ENCODE results near the gene FERMT3.

Gene FERMT3

GRCh38 chr11:64249563-64250414 lies 43.3 kb downstream of the FERMT3 start:
- DNase-seq (ENCODE audit: low read depth in 2 of 2) = no peak

DNA sequence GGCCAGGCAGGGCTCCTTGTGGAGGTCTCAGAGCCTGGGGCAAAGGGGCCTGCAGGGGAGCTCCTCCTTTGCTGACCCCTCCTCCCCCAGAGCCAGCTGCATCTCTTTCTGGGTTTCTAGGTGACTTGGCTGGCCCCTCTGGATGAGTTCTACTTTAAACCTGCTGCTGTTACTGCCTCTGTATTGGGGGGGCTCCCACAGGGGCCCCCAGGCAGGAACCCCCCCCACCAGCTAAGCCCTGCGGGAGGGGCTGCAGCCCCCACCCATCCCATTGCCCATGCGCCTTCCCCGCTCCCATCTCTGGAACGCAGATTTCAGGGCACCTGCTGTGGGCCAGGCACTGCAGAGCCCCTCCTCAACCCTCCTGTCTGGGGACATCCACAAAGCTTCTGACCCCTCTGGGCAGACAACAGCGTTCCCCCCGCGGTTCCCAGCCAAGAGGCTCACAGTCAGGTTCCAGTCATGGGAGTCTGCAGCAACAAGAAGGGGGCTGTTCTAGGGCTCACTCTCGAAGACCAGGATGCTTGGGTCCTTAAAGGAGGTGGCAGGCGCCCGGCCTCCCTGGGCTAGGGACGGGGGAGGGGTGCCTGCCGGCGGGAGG lies 44.0 kb downstream of the FERMT3 start:
- no peak for DNase-seq (ENCODE audit: low read depth in 2 of 2)

DNA sequence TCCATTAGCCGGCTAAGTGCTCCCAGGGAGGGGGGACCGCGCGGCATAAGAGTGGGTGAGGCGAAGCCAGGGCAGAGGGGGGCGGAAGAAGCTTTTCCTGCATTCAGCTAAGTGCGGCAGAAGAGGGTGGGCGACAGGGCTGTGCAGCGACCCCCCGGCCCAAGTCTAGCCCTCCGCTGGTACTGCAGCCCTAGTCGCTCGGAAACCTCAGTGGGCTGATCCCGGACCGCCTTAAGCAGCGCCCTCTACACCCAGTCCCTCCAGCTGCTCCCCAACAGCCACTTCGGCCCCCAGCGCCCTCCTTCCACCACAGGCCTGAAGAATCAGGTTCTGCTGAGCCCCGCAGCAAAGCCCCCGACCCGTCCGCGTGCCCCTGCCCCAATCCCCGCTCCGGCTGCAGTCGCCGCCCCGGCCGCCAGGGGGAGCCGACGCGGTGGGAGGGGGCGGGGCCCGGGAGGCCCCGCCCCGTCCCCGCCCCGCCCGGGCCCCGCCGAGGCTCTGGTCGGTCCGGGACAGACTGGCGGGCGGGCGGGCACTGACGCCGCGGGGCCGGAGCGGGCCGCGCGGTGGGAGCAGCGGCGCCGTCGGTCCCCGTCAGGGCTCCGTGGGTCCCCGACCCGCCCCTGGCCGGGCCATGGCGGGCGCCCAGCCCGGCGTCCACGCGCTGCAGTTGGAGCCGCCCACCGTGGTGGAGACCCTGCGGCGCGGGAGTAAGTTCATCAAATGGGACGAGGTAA lies 44.7 kb downstream of the FERMT3 start, which contains the start of gene PLCB3:
Gene PLCB3 (plus strand): TSS at position 515 of the 737 bp plus-strand sequence. CDS start 120 bp downstream, at position 635.
- no peak for DNase-seq (ENCODE audit: low read depth in 2 of 2)

- no peak for DNase-seq (ENCODE audit: low read depth in 2 of 2)
These were observed 45.2 kb downstream of the FERMT3 start for GRCh38 chr11:64251753-64252002.

GRCh38 chr11:64252003-64252872 lies 45.7 kb downstream of the FERMT3 start:
- DNase-seq (ENCODE audit: low read depth in 2 of 2) = no peak

GRCh38 chr11:64253043-64253442 lies 46.5 kb downstream of the FERMT3 start:
- no peak for DNase-seq (ENCODE audit: low read depth in 2 of 2)

DNA sequence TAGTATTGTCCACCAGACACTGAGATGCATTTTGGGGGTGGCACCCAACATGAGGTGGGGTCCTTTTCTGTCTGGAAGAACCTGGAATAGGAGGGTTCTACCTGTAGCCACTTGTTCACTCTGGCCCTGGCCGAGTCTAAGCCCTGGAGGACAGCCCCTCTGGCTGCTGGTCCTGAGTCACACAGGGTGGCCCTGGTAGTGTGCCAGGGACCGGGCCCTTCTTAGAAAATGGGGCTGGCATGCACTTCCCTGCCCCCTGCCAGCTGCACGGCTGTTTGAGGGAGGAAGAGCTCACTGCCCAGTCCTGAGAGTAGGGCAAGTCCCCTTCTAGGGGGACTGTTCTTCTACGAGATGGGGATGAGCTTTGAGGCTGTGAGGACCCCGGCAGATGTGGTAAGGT lies 47.0 kb downstream of the FERMT3 start:
- DNase-seq (ENCODE audit: low read depth in 2 of 2) = no peak

GRCh38 chr11:64254326-64254725 lies 47.8 kb downstream of the FERMT3 start:
- no peak for DNase-seq (ENCODE audit: low read depth in 2 of 2)

DNA sequence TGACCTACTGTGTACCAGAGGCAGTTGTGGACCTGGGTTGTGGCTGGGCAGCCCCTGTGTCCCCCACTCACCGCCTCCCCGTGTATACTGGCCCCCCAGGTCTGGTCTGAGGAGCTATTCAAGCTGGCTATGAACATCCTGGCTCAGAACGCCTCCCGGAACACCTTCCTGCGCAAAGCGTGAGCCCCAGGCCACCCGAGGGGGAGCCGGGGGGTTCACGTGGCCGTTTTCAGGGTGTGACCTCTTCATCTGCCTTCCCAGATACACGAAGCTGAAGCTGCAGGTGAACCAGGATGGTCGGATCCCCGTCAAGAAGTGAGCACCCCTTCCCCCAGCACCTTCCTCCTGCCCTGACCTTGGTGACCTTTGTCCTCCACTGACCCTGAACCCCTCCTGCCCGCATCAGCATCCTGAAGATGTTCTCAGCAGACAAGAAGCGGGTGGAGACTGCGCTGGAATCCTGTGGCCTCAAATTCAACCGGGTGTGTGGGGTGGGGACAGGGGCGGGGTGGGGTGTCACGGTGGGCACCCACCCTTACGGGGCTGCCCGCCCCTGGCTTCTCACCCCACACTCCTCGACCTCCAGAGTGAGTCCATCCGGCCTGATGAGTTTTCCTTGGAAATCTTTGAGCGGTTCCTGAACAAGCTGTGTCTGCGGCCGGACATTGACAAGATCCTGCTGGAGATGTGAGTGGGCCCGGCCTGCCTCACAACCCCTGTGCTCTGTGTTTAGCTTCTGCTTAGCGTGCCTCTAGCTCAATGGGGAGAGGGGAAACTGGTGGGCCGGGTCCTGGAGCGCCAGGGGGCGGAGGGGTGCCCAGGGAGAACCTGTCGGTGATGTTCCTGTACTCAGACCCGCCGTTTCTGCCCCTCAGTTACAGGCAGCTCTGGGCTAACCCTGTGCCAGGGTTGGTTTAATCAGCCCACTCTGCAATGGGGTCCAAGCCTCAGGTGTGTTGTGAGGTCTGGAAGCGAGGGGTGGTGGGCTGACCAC lies 48.9 kb downstream of the FERMT3 start:
- no peak for DNase-seq (ENCODE audit: low read depth in 2 of 2)

GRCh38 chr11:64256300-64256699 lies 49.8 kb downstream of the FERMT3 start:
- DNase-seq (ENCODE audit: low read depth in 2 of 2) = no peak

- DNase-seq (ENCODE audit: low read depth in 2 of 2) = no peak
These were observed 51.8 kb downstream of the FERMT3 start for GRCh38 chr11:64258356-64258755.

DNA sequence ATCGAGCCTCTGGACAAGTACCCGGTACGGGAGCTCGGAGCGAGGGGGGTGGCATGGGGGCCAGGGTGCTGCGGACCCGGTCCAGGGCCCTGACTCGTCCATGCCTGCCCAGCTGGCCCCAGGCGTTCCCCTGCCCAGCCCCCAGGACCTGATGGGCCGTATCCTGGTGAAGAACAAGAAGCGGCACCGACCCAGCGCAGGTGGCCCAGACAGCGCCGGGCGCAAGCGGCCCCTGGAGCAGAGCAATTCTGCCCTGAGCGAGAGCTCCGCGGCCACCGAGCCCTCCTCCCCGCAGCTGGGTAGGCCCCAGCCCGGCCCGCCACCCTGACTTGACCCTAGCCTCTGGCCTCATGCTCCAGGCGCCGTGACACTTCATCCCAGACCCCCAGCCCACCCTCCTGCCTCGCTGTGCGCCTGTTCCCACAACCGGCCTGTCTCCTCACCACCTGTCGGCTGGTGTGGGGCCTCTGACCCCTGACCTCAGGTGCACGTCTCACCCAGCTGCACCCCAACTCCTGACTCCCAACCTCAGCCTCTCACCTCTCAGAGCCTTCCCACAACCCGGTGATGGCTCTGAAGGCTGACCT lies 52.5 kb downstream of the FERMT3 start:
- no peak for DNase-seq (ENCODE audit: low read depth in 2 of 2)

DNA sequence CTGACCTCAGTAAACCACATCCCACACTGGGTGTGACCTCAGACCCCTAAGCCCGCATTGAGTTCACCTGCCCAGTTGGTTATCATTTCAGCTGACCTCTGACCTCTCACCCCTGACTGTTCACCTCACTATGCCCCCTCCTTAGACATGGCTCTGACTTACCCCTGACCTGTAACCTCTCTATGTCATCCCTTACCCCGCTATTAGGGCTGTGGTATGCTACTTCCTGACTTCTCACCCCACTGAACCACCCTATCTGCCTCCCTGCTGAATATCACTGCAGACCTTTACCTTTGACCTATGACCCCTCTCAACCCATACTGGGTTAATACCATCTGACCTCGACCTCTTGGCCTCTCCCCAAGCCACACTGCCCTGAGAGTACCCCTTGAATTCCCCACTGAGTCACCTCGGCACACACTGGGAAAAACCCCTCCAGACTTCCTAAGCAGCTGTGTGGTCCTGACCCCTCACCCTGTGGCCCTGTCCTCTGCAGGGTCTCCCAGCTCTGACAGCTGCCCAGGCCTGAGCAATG lies 53.1 kb downstream of the FERMT3 start:
- DNase-seq (ENCODE audit: low read depth in 2 of 2) = no peak

DNA sequence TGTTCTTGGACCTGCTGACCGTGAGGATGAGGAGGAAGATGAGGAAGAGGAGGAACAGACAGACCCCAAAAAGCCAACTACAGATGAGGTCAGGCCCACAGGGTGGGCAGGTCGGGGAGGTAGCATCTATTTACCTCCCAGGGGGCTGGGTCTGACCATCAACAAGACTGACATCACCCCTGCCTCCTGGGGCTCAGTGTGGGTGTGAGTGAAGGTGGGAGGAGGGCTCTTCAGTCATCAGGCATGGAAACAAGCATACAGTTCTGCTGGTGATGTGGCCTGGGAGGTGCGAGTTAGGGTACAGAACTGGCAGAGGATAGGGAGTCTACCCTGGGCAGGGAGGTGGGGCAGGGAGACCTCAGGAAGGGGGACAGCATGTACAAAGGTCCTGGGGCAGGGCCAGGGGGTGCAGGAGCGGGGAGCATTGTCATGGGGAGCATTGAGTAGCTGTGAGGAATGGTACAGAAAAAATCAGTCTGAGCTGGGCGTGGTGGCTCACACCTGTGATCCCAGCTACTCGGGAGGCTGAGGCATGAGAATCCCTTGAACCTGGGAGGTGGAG lies 53.7 kb downstream of the FERMT3 start:
- DNase-seq (ENCODE audit: low read depth in 2 of 2) = no peak

DNA sequence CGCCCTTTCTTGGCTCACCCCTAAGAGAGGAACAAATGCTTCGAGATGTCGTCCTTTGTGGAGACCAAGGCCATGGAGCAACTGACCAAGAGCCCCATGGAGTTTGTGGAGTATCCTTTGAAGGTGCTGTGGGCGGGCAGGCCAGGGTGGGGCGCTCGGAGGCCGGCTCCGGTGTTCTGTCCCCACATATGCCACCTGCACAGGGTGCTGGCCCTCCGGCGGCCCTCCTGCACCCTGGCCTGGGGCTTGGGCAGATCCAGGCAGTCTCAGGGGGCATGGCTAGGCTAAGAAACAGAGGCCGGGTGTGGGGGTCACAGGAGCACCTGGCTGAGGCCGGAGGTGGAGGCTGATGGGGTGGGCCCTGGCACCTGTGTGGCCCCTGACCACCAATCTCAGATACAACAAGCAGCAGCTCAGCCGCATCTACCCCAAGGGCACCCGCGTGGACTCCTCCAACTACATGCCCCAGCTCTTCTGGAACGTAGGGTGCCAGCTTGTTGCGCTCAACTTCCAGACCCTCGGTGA lies 55.1 kb downstream of the FERMT3 start:
- no peak for DNase-seq (ENCODE audit: low read depth in 2 of 2)

- no peak for DNase-seq (ENCODE audit: low read depth in 2 of 2)
These were observed 55.9 kb downstream of the FERMT3 start for GRCh38 chr11:64262271-64263002.

DNA sequence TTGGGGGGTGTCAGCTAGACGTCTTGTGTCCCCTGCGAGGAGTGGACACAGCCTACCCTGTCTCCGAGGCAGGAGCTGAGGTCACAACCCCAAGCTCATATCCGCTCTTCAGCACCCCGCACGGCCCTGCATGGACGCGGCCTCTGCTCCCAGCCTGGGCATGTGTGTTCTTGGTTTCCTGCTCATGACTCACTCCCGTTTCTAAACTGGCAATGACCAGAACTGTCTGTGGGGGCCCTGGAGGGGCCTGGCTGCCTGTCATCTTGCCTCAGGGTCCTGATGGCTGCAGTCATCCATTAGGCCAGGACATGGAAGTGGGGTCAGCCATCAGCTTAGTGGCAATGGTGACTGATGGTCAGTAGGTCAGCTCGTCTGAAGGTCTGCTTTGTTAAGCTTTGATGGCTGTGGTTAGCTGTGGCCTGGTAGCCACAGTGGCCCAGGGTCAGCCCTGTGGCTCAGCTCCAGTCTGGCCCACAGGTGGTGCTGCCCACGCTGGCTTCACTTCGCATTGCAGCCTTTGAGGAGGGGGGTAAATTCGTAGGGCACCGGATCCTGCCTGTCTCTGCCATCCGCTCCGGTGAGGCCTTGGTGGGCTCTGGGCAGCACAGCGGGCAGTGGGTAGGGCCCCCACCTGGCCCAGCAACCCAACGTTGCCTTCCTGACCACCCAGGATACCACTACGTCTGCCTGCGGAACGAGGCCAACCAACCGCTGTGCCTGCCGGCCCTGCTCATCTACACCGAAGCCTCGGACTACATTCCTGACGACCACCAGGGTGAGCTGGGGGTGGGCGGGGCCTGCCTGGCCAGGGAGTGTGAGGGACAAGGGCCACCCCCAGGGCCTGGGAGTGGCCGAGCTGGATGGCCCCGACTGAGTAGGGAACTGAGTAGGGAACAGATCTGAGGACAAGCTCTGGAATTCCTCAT lies 56.8 kb downstream of the FERMT3 start:
- no peak for DNase-seq (ENCODE audit: low read depth in 2 of 2)

- no peak for DNase-seq (ENCODE audit: low read depth in 2 of 2)
These were observed 57.4 kb downstream of the FERMT3 start for GRCh38 chr11:64263947-64264317.
